Amygdala (tissue), 56 donors: ENCODE measurements around the gene CHCHD6.

Experiments
- DNase-seq, 56 donors: peaks; one replicate each; lab custom pipeline; 2025; lab: John Stamatoyannopoulos, UW

CHCHD6 gene

GRCh38 chr3:126931806-126932187, 227.8 kb downstream of the CHCHD6 start:
- DNase-seq: no peak

- no peak for DNase-seq
Observed at GRCh38 chr3:126932188-126932931, 228.3 kb downstream of the CHCHD6 start.

- peak in 1 of 56 donors; percentile 22 for DNase-seq
Observed at GRCh38 chr3:126934031-126934531, 230.0 kb downstream of the CHCHD6 start.

- no peak for DNase-seq
Observed at GRCh38 chr3:126934991-126935390, 231.0 kb downstream of the CHCHD6 start.

- no peak for DNase-seq
Observed at GRCh38 chr3:126935756-126936509, 231.9 kb downstream of the CHCHD6 start.

GRCh38 chr3:126936853-126937425, 232.9 kb downstream of the CHCHD6 start:
- no peak for DNase-seq

- no peak for DNase-seq
Observed at GRCh38 chr3:126937533-126937932, 233.5 kb downstream of the CHCHD6 start.

- peak in 2 of 56 donors; percentile 24 to 45 for DNase-seq
Observed at GRCh38 chr3:126937973-126938372, 233.9 kb downstream of the CHCHD6 start.

- no peak for DNase-seq
Observed at GRCh38 chr3:126938520-126939337, 234.7 kb downstream of the CHCHD6 start.

- peak in 6 of 56 donors; percentile 10 to 41 (median 28) for DNase-seq
Observed at GRCh38 chr3:126939338-126939718, 235.3 kb downstream of the CHCHD6 start.

GRCh38 chr3:126939733-126940132, 235.7 kb downstream of the CHCHD6 start:
- no peak for DNase-seq

GRCh38 chr3:126941721-126942270, 237.8 kb downstream of the CHCHD6 start:
- no peak for DNase-seq

GRCh38 chr3:126944089-126944965, 240.3 kb downstream of the CHCHD6 start:
- no peak for DNase-seq

- no peak for DNase-seq
Observed at GRCh38 chr3:126945171-126945721, 241.2 kb downstream of the CHCHD6 start.

- DNase-seq: no peak
Observed at GRCh38 chr3:126945891-126946290, 241.9 kb downstream of the CHCHD6 start.

- DNase-seq: no peak
Observed at GRCh38 chr3:126946405-126946804, 242.4 kb downstream of the CHCHD6 start.

- peak in 1 of 56 donors; percentile 42 for DNase-seq
Observed at GRCh38 chr3:126947429-126947828, 243.4 kb downstream of the CHCHD6 start.

GRCh38 chr3:126948980-126949535, 245.0 kb downstream of the CHCHD6 start:
- peak in 1 of 56 donors; percentile 21 for DNase-seq
